NCI-H1417 treated with DMSO at 0.1 percent for 48 hours (cell line): ENCODE data around the gene PCNT.
"Not testable (repeated sequence)": the region's sequence is repeated elsewhere in the genome, so short reads cannot be mapped to it uniquely, and the experiment has no call there.

Experiments
- DNase-seq: peaks from one replicate; lab custom pipeline; 2025; lab: John Stamatoyannopoulos, UW

The PCNT gene

DNA sequence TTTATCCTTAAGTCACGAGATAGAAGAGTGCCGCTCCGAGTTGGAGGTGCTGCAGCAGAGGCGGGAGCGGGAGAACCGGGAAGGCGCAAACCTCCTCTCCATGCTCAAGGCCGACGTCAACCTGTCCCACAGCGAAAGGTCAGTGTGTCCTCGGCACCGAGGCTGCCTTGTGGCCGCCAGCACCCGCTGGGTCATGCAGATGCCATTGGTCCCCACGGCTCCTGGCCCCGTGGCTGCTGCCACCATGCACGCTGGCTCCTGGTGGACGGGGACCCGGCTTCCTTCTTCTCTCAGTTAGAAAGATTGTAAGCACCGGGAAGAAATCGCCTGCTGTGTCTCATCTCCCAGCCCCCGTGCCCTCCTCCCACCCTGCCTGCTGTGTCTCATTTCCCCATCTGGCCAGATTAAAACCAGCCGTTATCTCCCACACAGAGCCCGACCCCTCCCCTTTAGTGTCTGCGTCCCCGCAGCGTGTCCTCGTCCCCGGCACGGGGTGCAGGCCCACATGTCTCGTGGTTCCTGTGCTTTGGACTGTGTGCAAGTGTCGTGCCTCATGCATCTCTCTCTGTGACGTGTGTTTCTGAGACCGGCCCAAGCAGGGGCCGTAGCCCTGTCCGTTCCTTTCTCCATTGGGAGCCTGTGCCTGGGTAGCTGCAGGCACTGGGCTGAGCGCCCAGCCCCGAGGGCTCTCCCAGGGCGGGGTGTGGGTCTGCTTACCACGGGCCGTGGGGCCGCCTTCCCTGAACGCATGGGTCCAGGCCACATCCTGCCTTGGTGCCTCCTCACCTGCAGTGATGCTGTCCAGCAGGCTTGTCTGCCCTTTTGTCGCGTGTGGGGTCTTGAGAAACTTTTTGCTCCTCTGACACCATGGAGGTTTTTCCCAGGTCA is 62.1 kb downstream of the PCNT start:
- no peak for DNase-seq

DNA sequence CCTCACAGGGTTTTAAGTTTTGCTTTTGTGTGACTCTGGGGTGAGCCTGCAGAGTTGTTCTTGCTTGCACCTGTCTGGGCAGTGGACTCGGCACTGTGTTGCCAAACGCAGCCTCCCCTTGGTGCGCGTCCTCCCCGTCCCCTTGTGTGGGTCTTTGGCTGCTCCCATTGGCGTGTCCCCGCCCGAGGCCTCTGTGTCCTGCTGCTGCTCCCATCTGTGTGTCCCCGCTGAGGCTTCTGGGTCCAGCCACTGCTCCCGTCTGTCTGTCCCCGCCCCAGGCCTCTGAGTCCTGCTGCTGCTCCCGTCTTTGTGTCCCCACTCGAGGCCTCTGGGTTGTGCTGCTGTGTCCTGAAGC is 62.8 kb downstream of the PCNT start:
- no peak for DNase-seq

GRCh38 chr21:46388206-46388880 is 64.4 kb downstream of the PCNT start:
- DNase-seq: no peak

DNA sequence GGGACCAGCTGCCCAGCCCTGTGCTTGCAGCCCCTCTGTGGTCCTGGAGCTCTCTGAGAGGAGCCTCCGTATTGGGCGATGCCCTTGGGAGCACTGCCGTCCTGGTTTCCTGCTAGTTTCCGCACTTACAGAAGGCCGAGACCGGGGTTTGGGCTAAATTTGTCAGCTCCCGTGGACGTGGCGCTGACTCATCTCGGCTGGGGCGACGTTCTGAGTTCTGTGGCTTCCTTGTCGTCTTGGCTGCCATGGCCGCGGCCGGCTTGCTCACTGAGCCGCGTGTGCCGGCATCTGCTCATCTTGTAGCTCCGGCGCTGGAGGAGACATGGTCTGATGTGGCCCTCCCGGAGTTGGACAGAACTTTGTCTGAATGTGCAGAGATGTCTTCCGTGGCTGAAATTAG is 64.9 kb downstream of the PCNT start:
- DNase-seq: no peak

GRCh38 chr21:46390603-46391545 is 66.9 kb downstream of the PCNT start:
- no peak for DNase-seq

GRCh38 chr21:46391773-46392172 is 67.8 kb downstream of the PCNT start:
- no peak for DNase-seq

- DNase-seq: no peak
Observed at GRCh38 chr21:46392921-46393320, 69.0 kb downstream of the PCNT start.

DNA sequence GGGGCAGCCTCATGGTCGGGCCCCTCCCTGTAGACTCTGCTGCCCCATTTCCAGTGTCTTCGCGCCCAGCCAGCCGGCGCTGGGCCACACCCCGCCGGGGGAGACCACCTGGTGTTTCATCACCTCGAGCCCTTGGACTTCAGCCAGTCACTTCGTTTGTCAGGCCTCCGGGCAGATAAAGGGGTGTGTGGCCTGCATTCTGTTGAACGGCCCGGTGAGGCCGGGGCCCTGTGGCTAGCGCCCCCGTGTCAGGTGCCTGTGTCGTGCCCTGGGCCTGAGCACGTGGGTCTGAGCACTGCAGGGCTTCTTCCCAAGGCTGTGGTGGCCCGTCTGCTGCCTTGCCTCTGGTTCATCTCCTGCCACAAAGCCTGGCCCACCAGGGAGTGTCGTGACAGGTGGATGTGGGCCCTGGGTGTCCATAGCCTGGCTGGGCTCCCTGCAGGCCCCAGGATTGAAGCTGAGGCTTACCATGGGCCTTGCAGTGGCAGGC is 69.5 kb downstream of the PCNT start:
- DNase-seq: no peak

- no peak for DNase-seq
Observed at GRCh38 chr21:46393941-46394594, 70.1 kb downstream of the PCNT start.

DNA sequence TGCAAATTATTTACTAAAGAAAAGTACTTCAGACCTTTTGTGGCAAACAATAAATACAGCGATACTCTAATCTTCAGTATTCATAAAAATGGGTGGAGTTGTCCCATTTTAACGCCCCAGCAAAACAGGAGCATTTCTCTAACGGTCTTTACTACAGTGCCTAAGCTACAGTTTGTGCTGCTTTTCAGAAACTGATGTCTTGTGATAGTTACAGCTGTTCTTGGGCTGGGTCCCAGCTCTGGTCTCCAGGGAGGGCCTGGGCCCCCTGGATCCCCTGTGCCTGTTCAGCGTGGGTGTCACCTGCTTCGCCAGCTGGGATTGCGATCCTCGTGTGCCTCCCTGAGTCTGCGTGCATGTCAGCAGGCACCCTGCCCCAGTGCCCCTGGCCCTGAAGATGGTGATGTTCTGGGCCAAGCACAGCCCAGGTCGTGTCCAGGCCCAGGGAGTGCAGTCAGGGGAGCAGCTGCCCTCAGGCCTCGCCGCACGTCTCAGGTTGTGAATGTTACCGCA is 70.7 kb downstream of the PCNT start:
- DNase-seq: no peak

DNA sequence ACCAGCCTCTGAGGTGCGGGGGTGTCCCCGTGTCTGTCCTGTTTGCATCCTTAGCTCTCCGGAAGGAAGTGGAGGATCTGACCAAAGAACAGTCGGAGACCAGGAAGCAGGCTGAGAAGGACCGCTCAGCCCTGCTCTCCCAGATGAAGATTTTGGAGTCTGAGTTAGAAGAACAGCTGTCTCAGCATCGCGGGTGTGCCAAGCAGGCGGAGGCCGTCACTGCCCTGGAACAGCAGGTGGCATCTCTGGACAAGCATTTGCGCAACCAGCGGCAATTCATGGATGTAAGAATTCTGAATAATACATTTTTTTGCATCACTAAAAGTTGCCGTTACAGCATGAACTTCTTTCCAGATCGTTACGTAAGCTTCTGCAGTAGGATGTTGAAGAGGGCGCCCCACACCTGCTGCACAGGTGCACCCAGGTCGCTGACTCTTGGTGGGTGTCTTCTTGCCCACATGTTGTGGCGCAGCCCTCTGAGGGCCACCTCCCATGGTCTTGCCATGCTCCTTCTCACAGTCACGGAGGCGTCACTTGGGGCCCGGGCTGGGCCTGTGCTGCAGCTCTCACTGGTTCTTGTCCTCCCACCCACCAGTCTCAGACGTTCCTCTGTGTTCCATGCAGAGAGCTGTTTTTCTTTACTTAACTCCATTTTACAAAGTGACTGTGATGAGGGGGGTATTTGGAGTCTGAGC is 73.4 kb downstream of the PCNT start:
- DNase-seq: no peak

- DNase-seq: no peak
Observed at GRCh38 chr21:46397993-46398392, 74.0 kb downstream of the PCNT start.

- DNase-seq: no peak
Observed at GRCh38 chr21:46399129-46399528, 75.2 kb downstream of the PCNT start.

- no peak for DNase-seq
Observed at GRCh38 chr21:46399686-46400085, 75.7 kb downstream of the PCNT start.

DNA sequence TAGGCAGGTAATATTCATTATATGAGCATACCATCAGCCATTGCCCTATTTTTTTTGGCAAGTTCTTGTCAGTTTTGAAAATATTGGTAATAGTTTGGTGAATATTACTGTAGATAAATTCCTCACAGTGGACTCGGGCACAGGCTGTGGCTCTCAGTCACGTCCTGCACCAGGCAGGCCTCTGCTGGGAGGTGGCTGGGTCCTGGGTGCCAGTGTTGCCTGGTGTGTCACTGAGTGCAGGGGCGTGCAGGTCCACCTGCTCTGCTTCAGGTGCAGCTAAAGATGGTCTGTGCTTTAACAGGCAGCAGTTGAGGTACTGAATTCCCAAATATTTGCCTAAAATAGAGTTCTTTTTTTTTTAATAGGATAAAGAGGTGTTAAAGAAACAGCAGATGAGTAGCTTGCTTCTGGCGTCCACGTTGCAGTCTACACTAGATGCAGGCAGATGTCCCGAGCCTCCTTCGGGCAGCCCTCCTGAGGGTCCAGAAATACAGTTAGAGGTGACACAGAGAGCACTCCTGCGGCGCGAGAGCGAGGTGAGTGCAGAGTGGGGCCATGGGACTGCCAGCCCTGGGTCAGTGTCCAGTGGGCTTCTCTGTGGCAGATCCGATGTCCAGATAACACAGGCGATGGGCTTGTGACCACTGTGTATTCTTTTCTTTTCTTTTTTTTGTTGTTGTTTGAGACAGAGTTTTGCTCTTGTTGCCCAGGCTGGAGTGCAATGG is 77.4 kb downstream of the PCNT start:
- no peak for DNase-seq

DNA sequence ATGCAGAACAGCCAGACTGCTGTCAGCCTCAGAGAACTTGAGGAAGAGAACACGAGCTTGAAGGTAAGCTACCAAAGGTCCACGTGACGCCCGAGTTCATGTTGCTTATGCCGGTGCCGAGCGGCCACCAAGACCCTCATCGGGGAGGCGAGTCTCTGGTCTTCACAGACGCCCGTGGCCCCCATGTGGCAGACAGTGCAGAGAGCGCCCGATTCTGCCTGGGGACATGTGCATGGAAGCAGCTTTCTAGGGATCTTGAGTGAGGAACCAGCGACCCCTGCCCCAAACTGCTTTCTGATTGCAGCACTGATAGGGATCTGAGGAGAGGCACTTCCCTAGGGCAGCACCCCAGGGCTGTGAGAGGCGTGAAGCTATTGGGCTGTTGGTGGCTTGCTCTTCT is 78.5 kb downstream of the PCNT start:
- DNase-seq: no peak

GRCh38 chr21:46403234-46403811 is 79.4 kb downstream of the PCNT start:
- DNase-seq: not testable (repeated sequence)

GRCh38 chr21:46404306-46404705 is 80.3 kb downstream of the PCNT start:
- DNase-seq: no peak

- no peak for DNase-seq
Observed at GRCh38 chr21:46406001-46406400, 82.0 kb downstream of the PCNT start.
